ENCODE measurements around the gene HHATL. TPM values are rescaled to one million over a fixed set of nuclear protein-coding genes. Genes with fewer than 3 reads are reported as not detected.

The HHATL gene
- total RNA-seq, 1 donor from 2014 or later = 552 TPM

DNA sequence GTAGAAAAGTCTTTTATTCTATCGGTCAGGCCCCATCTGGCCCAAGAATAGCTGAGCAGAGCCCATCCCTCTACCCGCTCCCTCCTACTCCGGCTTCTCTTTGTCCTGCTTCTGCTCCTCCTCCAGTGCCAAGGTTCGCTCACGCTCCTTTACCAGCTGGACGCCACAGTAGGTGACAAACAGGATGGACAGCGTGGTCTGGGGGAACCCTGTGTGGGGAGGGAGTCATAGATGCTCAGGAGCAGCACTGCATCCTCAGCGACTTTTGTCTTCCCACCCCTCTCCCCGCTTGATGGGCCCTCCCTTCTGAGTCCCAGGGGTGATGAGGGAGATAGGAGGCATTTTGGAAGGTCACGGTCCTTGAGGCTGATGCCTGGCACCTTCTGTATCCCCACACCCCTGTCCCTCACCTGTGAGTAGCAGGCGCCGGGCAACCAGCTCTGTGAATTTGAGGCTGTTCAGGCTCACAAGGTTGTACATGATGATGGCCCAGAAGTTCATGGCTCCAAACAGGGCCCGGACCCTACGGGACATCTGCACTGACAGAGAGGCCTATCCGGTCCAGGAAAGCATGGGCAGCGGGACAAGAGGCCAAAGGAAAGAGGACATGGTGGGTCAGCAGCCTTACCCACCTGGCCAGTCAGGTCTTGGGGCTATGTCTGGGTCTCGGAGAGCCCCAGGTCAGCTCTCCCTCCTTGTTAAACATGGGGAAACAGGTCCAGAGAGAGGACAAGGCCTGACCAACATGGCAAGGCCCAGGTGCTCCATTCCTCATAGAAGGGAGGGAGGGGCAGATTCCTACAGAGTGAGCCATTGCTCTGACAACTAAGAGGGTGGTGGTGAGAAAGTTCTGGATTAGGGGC is 9.7 kb downstream of the HHATL start:
- TF ChIP-seq, protein P1, sequence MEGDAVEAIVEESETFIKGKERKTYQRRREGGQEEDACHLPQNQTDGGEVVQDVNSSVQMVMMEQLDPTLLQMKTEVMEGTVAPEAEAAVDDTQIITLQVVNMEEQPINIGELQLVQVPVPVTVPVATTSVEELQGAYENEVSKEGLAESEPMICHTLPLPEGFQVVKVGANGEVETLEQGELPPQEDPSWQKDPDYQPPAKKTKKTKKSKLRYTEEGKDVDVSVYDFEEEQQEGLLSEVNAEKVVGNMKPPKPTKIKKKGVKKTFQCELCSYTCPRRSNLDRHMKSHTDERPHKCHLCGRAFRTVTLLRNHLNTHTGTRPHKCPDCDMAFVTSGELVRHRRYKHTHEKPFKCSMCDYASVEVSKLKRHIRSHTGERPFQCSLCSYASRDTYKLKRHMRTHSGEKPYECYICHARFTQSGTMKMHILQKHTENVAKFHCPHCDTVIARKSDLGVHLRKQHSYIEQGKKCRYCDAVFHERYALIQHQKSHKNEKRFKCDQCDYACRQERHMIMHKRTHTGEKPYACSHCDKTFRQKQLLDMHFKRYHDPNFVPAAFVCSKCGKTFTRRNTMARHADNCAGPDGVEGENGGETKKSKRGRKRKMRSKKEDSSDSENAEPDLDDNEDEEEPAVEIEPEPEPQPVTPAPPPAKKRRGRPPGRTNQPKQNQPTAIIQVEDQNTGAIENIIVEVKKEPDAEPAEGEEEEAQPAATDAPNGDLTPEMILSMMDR (IDR thresholded peaks at IDR 0.05; ENCODE audit: borderline replicate concordance) = no peak
- H3K4me1 ChIP-seq = peaks cover 19% of the 10 kb centered on the region
- no peak overlapping the region for H3K4me3 ChIP-seq
- peak overlapping the region; percentile 23 for H3K27ac ChIP-seq (replicated peaks)
- no peaks in the 10 kb centered on the region for H3K27me3 ChIP-seq (ENCODE audit: low read depth)
- intact Hi-C loops (cut with micrococcal nuclease) = no loop called here
- H3K36me3 ChIP-seq = no peaks in the 10 kb centered on the region
- H3K9me3 ChIP-seq (replicated peaks) = no peaks in the 10 kb centered on the region
- no peak for DNase-seq

DNA sequence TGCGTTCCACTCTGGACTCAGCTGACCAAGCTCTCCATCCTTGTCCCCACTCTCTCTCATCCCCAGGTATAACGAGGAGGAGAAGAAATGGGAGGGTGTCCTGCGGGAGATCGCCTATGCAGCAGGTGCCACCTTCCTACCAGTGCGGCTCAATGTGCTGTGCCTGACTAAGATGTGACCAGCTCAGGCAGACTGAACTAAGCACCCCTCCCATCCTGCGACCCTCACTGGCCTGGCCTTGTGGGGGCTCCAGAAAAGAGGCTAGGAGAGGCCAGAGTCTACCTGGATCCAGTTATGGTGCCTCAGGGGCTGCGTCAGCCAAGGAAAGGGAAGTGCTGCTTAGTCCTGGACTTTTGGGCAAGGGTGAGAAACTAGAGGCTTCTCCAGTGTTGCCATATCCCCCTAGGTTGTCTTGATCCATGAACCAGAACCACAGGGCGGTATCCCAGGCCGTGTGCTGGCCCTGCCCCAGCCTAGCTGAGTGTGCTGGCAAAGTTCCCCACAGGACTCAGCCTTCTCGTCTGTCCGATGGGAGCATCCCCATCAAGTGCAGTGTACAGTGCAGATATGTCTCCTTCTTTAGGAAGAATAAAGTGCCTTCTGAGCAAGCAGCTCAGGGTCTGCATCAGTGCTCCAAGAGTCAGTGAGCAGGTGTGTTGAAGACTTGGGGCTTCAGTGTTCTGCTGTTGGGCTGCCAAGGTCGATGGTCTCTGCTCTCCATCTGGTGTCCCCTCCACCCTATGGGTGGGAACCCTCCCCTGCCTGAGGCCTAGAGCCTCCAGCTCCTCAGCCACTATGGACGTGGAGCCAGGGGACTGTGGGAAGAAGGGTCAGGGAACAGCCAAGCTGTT is 10.6 kb downstream of the HHATL start:
- peak; percentile 9 for DNase-seq
- Histone ChIP-seq H3K27ac (replicated peaks) (peak overlapping the region; percentile 23), H3K9me3 (replicated peaks) (no peaks in the 10 kb centered on the region), H3K4me1 (peaks cover 12% of the 10 kb centered on the region), H3K27me3 (ENCODE audit: low read depth) (no peaks in the 10 kb centered on the region), H3K36me3 (no peaks in the 10 kb centered on the region), H3K4me3 (no peak overlapping the region)
- intact Hi-C loops (cut with micrococcal nuclease) = no loop called here
- TF ChIP-seq, protein P1 (IDR thresholded peaks at IDR 0.05; ENCODE audit: borderline replicate concordance) = no peak

DNA sequence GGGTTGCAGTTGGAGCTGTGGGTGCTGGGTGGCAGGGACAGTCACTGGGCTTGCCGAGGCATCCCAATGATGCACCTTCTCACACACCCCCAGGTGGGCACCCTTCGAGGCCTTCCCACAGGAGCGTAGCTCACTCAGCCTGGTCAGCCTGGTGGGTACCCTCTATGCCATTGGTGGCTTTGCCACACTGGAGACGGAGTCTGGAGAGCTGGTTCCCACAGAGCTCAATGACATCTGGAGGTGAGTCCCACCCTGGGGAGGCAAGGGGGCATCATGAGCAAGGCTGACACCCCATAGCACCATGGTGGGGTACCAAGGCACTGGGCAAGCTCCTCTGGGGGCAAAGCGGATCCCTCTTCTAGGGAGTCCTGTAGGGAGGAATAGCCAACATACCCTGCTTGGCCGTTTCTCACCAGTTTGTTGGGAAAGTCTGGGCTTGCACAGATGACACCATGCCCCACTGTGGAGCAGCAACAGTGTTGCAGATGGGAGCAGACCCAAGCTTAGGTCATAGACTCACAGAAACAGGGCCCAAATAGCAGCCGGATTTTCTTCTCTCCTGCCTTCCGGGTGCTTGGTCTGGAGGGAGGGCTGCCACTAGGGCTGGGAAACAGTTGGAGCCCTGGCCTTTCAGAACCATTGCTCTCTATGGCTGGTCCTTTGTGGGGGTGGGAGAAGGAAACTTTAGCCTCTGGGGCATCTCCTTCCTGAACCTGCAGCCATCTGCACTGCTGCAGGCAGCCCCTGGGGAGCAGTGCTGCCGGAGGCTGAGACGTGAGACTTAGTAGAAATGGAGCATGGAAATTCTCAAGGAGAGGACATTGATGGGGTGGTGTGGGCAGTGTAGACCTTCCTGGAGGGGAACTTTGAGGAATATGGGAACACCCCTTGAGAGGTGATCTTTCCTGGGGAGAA is 11.6 kb downstream of the HHATL start:
- DNase-seq = peak; percentile 6
- intact Hi-C loops (cut with micrococcal nuclease) = no loop called here
- Histone ChIP-seq H3K36me3 (no peaks in the 10 kb centered on the region), H3K27ac (replicated peaks) (peak overlapping the region; percentile 16), H3K27me3 (ENCODE audit: low read depth) (peaks cover 9% of the 10 kb centered on the region), H3K9me3 (replicated peaks) (no peaks in the 10 kb centered on the region), H3K4me3 (no peak overlapping the region), H3K4me1 (peaks cover 5% of the 10 kb centered on the region)
- TF ChIP-seq, protein P1 (IDR thresholded peaks at IDR 0.05; ENCODE audit: borderline replicate concordance) = no peak

DNA sequence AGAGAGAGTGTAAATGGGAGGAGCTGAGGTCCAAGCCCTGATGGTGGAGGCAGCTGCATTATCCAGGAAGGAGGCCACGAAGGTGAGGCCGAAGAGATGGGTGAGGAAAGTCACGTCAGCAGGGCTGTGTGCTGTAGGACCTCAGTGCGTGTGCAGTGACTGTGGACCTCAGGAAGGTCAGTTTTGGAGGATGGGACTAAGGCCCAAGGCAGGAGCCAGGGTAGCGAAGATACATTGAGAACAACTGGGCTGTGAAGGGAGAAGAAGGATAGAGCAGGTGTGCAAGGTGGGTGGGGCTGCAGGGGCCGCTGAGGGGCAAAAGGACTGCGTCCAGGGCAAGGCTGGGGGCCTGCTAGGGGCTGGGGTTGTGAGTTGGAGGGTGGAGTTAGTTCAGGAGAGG is 12.4 kb downstream of the HHATL start:
- DNase-seq = peak; percentile 2
- Histone ChIP-seq H3K4me1 (peaks cover 14% of the 10 kb centered on the region), H3K4me3 (no peak overlapping the region), H3K9me3 (replicated peaks) (no peaks in the 10 kb centered on the region), H3K36me3 (no peaks in the 10 kb centered on the region), H3K27me3 (ENCODE audit: low read depth) (peaks cover 18% of the 10 kb centered on the region), H3K27ac (replicated peaks) (no peak overlapping the region)
- TF ChIP-seq, protein P1 (IDR thresholded peaks at IDR 0.05; ENCODE audit: borderline replicate concordance) = no peak
- intact Hi-C loops (cut with micrococcal nuclease) = no loop called here
